Islet of Langerhans (tissue), 1 donor: Measurements from ENCODE around the gene GPC6.

ENCODE experiments used
- FAIRE-seq: peaks from one replicate; lab custom pipeline; 2011; peaks lifted over from hg19 to GRCh38; lab: Jason Lieb, UNC

GPC6 gene

DNA sequence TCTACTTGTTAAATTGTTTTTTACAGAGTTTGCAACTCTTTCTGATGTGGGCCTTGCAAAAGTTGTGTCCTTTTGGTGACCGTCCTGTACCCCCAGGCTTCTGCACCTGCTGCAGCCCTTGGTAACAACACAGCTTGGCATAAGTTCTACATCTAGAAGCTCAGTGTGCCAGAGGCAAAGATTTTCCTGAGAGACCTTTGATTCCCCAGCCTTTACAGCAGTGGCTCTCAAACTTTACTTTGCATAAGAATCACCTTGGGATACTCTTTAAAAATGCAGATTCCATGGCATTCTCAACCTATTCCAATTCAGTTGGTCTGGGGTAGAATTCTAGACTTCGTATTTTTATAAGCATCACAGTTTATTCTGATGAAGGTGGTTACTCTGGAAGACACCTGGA, 991.9 kb downstream of the GPC6 start:
- FAIRE-seq: no peak

DNA sequence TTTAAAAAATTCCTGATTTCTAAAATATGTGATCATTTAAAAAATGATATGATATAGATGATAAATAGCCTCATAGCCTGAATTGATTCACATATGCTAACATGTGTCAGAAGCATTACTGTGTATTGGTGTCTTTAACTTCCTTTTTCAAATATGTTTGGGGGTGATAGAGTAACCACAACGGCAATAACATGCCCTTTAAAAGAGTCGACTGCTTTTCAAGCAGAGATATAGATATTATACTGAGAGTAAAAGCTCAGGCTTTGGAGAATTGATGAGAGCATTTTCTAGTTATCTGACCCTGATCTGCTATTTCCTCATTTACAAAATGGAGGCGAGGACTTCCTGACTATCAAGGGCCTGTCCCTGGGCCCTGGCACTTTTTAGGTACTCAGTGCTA, 992.3 kb downstream of the GPC6 start:
- no peak for FAIRE-seq

DNA sequence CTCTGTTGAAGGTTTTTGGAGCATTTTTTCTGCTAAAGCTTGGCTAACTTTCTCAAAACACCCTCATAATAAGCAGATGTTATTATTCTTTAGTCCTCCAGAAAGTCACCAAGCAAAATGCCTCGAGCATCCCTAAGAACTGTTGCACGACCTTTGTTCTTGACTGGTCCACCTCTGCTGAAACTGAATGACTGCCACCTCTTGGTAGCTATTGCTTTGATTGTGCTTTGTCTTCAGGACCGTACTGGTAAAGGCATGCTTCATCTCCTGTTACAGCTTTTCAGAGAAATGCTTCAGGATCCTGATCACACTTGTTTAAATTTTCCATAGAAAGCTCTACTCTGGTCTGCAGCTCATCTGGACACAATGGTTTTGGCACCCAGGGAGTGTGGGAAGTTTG, 998.1 kb downstream of the GPC6 start:
- FAIRE-seq: no peak

DNA sequence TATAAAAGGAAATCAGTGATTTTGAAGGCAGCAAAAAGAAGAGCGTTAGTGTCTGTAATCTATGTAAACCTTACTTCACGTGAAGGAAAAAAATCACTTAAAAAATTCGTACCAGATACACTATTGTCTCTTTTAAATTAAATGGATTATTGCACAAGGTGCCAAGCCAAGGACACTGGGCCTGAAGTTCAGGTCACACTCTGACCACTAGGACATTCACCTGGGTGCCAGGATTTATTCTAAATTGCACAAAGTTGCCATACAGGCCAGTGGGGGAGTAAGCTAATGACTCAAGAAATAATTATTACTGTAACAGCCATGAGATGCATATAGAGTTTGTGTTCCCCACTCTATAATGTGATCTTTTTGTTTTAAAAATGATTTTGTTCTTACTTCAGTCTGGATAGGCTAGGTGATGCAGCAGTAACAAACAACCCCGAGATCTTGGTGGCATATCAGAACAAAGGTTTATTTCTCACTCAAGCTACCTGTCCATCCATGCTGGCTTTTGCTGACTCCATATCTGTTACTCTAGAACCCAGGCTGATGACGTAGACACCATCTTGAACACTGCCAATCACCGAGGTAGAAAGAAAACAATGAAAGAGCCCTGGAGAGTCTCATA, 1000.8 kb downstream of the GPC6 start:
- no peak for FAIRE-seq

DNA sequence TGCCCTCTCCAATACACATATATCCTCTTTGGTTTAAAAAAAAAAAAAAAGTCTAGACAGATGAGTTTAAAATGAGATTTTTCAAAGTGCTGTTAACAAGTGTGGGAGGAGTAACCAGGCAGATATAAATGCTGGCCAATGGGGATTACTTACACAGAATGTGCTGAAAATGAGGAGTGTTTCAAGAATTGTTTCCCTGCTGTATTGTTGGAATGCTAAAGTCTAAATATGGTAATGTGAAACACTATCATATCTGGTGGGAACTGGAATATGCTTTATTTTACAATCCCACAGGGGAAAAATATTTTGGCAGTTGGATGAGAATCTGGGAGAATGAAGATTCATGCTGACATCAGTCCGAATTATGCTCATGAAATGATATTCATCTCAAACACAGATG, 1002.2 kb downstream of the GPC6 start:
- FAIRE-seq: no peak

DNA sequence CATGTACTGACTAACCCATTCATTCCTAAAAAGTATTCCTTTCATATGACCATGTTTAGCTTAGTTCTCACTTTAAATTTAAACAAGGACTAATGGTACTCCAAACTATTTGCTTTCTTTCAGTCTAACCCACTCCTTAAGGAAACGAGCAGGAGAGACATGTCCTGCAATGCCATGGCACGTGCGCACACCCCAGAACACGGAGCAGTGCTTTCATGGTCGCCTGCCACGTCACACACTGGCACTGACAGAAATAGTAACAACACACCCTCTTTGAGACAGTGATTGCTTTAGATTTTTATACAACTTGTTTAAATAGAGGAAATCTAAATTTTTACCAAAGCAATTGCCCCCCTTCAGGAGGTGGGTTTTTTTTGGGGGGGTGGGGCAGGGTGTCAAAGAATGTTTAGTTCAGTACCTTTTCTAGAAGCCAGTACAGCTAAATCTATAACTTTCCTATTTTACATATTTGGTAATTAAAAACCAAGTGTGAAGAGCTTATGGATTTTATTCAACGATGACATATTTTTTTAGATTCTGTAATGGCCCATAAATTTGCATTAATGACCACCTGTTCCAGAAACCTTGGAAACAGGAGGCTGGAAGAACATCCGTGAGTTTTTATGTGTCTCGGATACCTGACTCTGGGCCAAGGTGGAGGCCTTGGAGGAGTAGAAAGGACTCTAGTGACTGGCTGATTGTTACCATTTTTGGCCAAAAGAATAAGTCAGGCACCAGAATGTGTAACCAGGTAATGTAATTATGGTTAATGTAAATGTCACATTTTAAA, 1005.7 kb downstream of the GPC6 start:
- FAIRE-seq: no peak

DNA sequence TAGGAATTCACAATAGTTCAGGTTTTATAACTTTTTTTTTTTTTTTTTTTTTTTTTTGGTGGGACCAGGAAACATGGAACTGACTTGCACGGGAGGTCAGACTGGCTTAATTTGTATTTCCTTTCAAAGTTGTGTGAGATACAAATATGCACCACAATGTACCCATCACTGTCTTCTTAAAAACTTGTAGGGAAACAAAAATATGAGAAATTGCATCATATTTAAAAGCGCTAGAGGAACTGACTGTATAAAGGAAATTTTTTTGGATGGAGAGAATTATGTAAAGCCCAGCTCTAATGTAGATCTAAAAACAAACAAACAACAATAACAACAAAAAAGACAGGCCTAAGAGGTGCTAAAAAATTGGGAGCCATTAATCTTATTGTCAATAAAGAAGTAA, 1006.3 kb downstream of the GPC6 start:
- FAIRE-seq: no peak

DNA sequence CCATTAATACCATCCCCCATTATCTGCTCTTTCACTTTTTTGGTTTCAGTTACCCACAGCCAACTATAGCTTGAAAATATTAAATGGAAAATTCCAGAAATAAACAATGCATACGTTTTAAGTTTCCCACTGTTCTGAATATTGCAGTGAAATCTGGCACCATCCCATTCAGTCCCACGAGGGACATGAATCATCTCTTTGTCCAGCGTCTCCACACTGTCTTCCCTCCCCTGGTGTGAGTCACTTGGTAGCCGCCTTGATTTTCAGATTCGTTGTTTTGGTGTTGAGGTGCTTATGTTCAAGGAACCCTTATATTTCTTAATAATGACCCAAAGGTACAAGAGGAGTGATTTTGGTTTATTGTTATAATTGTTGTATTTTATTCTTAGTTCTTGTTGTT, 1006.8 kb downstream of the GPC6 start:
- peak; percentile 13 for FAIRE-seq

DNA sequence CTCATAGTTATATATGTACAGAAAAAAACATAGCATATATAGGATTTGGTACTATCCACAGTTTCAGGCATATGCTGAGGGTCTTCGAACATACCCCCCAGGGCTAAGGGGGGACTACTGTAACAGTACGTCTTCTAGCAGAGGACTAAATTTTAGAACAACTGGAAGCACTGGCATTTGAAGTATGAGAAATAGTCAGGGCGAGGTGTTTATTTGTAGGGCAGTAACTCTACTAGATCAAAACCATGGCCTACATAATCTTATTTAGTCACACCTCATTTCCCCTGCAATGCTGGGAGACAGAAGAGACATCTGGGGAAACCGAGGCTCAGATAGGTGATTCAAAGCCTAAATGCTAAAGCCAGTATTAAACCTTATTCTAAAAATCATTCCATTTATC, 1007.2 kb downstream of the GPC6 start:
- FAIRE-seq: no peak

DNA sequence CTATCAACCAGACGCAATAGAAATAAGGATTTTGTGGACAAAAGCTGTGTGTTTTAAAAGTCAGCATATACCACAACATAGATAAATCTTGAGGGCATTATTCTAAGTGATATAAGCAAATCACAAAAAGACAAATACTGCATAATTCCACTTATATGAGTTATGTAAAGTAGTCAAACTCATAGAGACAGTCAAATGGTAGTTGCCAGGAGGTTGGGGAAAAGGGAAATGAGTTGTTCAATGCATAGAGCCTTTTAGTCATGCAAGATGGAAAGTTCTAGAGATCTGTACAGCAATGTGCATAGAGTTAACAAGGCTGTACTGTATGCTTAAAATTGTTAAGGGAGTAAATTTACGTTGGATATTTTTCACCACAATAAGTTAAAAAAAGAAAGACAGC, 1008.1 kb downstream of the GPC6 start:
- no peak for FAIRE-seq

DNA sequence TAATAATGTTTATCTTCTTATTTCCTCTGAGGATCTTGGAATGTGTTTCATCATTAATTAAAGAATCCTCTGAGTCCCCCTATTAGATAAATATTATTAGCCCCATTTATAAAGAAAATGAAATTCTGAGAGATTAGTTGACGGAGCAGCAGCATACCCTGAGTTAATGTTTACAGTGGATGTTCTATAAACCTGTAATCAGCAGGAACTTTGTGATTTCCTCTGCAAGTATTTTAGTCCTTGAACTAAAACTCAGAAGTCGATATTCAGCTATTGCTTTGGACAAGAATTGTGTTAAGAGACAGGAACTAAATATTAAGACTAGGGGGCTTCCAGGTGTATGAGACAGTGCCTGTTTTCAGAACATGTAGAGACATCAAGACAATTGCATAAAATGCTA, 1009.5 kb downstream of the GPC6 start:
- FAIRE-seq: no peak

DNA sequence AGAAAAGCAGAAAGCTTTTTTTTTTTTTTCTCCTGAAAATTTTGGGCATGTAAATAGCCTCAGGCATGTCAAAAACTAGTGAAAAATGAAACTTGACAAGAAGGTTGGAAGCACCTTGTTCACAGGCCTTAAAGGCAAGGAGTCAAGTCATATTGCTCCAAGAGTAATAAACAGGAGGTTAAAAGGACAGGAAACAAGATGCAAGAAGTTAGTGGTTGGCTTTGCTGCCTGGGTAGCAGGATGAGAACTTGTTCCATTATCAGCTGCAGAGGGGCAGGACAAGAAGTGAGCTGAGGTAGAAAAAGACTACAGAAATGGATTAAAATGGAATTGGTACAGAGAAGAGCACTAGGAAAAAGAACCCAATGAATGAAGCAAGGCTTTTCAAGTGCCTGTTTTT, 1010.3 kb downstream of the GPC6 start:
- FAIRE-seq: no peak

DNA sequence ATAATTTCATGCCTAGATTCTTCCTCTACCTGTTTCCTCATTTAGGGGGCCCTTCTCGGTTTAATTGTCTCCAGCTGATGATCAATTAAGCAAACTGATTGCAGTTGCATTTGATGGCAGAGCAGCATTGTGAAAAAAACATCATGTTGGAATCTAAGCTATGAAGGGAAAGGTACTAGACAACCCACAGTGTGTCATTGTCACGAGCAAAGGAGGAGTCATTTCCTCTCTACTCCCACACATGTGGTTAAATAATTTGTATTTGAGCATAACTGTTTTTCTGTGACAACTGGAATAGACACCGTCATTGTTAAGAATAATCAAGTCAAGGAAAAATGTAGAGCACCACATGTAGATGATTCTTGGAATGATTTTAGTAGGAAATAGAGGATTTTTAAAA, 1012.5 kb downstream of the GPC6 start:
- no peak for FAIRE-seq

DNA sequence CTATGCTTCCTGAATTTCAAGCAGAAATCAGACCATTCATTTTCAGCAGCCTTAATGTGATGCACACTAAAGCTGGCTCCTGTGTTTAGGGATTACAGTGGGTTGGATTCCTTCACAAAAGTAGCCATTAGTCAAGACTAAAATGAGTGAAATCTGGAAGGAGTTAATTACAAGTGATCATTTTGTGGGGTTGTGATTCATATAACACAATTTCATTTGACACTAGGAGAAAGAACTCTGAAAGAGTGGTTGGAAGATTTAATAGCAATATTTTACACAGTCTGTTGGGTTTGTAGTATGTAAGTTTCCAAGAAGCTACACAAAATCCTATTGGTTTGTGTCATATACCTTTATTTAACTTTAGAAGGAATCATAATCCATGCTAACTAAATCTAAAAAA, 1015.9 kb downstream of the GPC6 start:
- no peak for FAIRE-seq

DNA sequence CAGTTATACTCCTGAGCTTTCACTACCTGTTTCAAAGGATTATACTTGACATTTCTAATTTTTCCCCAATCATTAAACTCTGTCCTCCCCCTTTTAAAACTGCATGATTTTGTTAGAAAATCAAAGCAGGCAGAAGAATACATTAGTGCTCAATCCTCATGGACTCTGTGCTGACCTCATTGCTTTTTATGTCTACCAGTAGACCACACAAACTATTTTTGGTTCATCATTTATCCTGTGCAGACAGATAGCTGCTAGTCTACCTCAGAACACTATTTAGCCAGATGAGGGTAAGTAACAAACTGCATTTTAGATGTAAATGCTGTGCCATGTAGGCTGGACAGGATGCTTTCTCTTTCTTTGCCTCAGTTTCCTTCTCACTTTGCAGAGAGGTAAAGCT, 1016.9 kb downstream of the GPC6 start:
- FAIRE-seq: no peak

DNA sequence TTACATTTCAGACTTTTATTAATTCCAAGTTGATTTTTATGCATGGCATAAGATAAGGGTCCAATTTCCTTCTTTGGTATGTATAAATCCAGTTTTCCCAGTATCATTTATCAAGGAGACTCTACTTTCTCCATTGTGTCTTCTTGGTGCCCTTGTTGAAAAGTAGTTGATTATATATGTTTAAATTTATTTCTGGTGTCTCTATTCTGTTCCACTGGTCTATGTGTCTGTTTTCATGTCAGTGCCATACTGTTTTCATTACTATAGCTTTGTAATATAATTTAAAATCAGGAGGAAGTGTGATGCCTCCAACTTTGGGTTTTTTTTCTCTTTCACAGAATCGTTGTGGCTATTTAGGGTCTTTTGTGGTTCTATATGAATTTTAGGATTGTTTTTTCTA, 1019.9 kb downstream of the GPC6 start:
- FAIRE-seq: no peak

DNA sequence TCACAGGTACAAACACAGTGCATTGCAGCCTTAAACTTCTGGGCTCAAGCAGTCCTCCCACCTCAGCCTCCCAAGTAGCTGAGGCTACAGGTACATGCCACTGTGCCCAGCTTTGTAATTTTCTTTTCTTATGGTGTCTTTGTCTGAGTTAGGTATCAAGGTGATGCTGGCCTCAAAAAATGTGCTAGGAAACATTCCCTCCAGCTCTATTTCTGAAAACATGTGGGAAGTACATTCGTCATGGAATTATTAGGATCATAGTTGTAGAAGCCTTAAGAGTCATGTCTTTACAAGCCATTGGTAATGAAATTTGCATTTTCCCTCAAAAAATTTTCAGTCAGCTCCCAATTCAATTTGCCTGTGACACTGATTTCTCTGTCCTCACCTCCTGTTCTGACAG, 1021.3 kb downstream of the GPC6 start:
- no peak for FAIRE-seq

DNA sequence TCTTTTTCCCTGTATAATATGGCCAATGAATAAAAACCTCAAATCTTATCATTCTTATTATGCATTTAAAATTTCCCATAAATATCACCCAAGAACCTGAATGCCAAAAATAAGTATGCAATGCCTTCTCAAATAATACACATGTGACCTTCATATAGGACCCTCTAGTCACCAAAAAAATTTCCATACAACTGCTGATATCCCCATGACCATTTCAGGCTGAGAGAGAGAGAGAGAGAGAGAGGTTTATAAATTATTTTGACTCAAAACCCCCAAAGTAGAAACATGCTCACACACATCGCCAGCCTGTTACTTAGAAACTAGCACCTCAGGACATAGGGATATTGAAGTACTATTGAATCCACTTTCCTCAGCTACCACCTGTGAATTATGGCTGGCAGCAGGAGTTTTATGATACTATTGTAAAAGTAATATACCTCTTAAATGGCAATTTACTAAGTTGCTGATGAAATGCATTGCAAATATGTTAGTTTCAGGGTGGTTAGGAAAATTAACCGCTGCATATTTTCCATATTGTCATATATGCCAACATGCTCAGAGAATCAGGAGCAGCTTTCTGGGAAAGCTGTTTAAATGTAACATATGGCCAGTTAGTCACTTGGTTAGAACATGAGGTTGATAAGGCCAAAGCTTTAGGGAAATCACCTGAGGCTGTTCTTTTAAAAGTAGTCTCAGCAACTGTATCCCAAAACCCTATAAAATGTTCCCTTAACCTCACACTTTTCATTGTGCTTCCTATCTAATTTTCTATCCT, 1022.0 kb downstream of the GPC6 start:
- no peak for FAIRE-seq

DNA sequence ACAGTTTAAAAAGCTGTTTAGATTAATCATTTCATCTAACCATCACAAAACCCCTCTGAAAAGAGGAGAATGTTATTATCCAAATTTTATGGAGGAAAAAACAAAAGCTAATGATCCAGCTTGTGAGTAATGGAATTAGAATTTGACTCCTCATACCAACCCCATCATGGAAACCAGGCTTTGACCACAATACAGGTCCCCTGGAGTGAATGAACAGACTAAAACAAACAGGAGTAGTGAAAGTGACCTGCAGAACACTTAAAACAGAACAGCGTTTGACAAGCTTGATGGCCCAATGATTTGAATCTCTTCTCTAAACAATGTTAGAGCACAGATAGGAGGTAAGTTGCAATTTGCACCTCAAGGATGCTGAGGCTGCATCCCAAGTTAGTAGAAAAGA, 1022.9 kb downstream of the GPC6 start:
- no peak for FAIRE-seq

DNA sequence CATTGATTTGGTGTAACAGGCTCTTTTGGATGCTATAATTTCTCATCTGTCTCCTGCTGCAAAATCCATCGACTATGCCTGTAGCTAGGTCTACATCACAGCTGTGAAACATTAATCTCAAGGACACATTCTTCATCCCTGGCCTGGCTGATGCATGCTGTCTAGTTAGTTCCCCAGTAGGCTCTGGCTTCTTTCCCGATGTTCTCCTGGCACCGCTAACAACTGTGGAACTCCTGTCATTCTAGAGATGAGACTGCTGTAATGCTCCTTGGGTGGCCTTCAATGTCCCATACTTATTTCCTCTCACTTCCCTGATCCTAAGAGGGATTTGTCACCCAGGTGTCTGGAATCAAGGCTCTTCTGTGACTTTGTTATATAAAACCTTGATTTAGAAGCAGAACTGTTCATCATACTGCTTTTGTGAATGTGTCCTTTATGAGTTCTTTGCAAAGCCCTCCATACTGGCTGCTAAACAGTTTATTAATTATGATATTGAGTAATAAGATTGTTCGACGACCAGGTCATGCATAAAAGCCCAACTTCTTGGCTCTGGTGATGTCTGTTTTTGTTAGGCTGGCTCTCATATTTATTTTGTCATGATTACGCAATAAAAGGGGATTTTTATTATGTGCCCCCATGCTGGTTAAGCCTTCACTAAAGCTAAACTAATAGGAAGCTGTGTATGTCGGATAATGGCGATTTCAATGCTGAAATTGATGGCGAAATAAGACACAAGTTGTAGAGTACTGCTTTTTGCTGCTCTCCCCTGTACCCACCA, 1025.4 kb downstream of the GPC6 start:
- no peak for FAIRE-seq

DNA sequence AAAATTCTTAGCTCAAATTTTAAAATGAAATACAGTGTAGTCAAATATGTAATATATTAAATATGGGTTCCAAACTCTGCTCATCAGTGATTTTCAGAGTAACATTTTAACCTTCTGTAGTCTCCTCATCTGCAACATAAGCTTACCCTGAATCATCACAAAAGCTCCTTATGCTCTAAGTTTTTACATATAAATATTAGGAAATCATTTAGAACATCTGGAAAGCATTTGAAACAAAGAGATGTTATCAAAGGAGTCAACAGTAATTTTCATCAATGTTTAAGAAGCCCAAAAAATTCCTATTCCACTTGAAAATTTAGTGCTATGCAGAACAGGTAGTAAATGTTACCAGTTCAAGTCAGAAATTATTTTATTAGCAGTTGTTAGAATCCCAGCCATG, 1028.1 kb downstream of the GPC6 start:
- FAIRE-seq: no peak

DNA sequence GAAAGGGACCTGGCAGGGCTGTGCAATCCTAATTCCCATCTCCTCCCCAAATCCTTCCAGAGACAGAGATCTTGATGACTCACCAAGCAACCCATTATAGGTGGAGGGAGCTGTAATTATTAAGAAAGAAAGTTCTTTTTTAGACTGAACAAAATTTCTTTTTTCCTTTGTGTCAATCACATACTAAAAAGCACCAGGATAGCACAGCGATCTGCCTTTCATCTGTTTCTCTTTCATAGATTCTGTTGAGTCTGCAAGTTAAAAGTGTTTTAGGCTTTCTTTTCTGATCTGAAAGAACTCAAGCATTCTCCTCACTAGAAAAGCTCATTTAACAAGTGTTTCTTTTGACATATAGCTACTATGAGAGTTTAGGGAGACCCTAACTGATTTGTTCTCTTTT, 1030.1 kb downstream of the GPC6 start:
- FAIRE-seq: no peak

DNA sequence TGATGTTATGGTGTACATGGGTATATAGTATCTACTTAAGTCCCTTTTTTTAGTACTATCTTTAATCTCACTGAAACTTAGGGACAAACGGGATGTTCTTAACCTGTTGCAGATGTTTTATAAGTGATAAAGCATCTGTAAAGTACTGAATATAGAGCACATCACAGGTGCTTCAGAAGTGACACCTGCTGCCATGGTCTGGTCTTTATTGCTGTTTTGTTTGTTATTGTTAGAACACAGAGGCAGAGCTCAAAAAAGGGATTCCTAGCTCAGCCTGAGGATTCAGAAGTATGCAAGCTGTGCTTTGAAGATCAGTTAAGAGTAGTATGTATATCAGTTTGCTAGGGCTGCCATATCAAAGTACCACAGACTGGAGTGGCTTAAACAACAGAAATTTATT, 1033.4 kb downstream of the GPC6 start:
- no peak for FAIRE-seq
